Neural cell (in vitro differentiated cells): ENCODE results near the gene CASTOR1.

ENCODE experiments used
- CTCF ChIP-seq: fragments of 450-650 bp; IDR thresholded peaks from 2 replicates; pipeline ENCODE4 v1.5.1; 2014; ENCODE audit warnings: antibody characterized with exemption, mild to moderate bottlenecking, moderate library complexity; ENCODE audit not compliant: poor library complexity, severe bottlenecking
- EZH2 ChIP-seq: fragments of 200-600, 300-800 bp; shearing (Covaris generic), sonication (generic); IDR thresholded peaks from 2 replicates; pipeline ENCODE4 v1.6.1; 2014; ENCODE audit warnings: antibody characterized with exemption, low read length, borderline replicate concordance, mild to moderate bottlenecking; ENCODE audit not compliant: insufficient read depth, poor library complexity, severe bottlenecking
- REST ChIP-seq: IDR thresholded peaks from 2 replicates; pipeline ENCODE4 v1.6.1; 2012; ENCODE audit warnings: borderline replicate concordance

- no peak for TF ChIP-seq CTCF
- no peak for TF ChIP-seq REST
- no peak for TF ChIP-seq EZH2
Measured at GRCh38 chr22:30247974-30248373, 41.3 kb downstream of the CASTOR1 start.
